HPDE6-E6E7 (cell line): ENCODE results near the gene MLST8.

Source experiments
- DNase-seq: peaks from one replicate; pipeline ENCODE4 v3.0.0; 2011; ENCODE audit warnings: missing footprints; ENCODE audit errors: extremely low spot score

Gene MLST8

DNA sequence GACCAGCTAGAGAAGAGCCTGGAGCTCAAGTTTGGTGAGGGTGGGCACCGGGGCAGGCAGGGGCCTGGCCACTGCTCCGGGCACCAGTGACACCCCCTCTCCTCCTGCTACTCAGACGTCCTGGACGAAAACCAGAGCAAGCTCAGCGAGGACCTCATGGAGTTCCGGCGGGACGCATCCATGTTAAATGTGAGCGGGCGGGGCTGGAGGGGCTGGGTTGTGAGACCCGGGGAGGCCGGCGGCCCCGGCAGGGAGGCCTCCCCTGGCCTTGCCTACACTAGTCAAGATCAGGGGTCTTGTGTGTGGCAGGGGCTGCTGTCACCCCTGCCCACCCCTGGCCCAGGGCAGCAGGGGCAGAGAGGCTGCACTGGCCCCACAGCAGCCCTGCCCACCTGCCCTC is 31.9 kb upstream of the MLST8 start:
- no peak for DNase-seq

- no peak for DNase-seq
Observed at GRCh38 chr16:2173916-2174315, 31.3 kb upstream of the MLST8 start.

DNA sequence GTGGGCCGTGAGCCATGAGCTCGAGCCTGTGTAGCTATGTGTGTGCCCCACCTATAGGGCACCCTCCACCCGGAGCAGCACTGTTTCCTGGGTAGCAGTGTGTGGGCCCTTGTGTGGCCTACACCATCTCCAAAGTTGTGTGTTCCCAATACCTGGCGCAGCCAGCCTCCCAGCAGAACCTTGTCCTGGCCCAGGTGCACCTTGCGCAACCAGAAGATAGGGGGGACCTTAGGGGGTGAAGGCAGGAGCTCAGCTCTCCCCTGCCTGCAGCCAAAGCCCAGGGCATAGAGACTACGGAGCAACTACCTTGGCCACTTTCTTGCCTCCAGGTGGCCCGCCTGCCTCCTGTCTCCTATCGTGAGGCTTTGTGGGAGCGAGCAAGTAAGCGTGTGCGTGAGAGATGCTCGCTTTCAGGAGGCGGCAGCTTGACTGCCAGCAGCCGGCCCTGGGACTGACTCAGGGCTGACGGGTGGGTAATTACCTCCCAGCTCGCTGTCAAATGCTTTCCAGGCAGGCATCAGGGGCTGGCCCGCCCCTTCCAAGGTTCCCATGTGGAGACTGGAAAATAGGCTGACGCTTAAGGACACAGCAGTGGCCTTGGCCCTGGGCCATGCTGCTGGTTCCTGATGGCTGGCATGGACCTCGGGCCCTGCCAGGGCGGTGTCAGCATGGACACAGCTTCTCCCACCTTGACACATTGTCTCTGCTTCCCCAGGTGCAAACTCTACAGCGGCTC is 30.7 kb upstream of the MLST8 start:
- no peak for DNase-seq

- no peak for DNase-seq
Observed at GRCh38 chr16:2175454-2175853, 29.8 kb upstream of the MLST8 start.

GRCh38 chr16:2176047-2176446 is 29.2 kb upstream of the MLST8 start:
- DNase-seq, result no peak

- DNase-seq, result no peak
Observed at GRCh38 chr16:2177101-2177500, 28.2 kb upstream of the MLST8 start.

DNA sequence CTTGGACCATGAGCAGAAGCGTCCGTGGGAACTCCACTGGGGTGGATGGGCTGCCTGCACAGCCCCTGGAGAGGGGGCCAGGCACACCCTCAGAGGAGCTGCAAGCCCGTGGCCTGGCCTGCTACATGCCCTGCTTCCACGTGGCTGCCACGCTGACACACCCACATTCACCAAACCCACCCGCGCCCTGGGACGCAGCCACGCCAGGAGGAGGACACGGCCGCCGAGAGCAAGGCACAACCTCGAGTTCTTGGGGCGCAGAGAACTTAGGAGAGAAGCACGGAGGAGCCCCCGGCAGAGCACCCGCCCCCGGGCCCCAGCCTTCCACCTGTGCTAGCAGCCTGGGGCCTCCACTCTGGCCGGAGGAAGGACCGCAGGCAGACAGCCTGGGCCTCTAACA is 27.7 kb upstream of the MLST8 start:
- no peak for DNase-seq

DNA sequence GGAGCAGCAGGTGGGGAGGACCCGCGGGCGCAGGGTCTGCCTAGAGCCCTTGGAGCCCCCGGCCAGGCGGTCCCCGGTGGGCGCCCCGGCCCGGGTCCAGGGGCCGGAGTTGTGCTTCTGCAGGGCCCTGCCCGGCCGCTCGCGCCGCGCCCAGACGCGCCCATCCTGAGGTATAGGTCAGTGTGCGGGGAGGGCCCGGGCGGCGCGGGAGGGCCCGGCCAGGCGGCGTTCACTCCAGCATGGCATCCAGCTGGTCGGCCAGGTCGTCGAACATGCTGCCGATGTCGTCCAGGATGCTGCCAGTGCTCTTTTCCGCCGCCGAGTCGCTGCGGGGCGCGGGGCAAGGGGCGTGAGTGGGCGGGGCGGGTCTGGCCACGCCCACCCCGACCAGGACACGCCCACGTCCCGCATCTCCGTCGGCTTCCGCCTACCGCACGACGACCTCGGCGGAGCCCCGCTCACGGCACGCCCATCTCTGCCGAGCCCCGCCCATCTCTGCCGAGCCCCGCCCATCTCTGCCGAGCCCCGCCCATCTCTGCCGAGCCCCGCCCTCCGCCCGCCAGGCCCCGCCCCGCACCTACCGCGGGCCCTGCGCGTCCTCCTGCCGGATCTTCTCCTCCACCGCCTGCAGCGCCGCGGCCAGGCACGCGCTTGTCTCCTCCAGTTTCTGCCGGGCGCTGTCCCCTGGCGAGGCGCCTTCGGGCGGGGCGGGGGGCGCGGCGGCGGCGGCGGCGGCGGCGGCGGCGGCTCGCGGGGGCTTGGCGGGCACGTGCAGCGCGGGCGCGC is 26.7 kb upstream of the MLST8 start:
- DNase-seq, result peak; percentile 16

GRCh38 chr16:2179107-2179501 is 26.1 kb upstream of the MLST8 start:
- no peak for DNase-seq

DNA sequence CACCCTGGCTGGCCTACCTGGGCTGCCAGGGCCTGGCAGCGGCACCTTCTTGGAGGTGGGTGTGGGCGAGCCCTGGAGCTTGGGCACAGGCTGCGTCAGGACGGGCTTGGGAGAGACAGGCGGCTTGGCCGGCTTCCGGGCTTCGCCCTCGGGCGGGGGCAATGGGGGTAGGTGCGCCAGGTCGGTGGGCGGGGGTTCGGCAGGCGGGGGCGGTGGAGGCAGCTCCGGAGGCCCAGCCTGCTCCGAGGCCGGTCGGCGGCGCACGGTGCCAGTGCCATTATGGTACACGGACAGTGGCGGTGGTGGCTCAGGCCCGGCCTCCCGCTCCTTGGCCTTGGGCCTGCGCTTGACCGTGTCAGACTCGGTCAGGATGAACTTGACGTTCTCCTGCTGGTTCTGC is 25.7 kb upstream of the MLST8 start:
- no peak for DNase-seq

GRCh38 chr16:2180461-2180860 is 24.8 kb upstream of the MLST8 start:
- DNase-seq, result no peak

- DNase-seq, result no peak
Observed at GRCh38 chr16:2180962-2181923, 24.0 kb upstream of the MLST8 start.

GRCh38 chr16:2181952-2182351 is 23.3 kb upstream of the MLST8 start:
- no peak for DNase-seq

DNA sequence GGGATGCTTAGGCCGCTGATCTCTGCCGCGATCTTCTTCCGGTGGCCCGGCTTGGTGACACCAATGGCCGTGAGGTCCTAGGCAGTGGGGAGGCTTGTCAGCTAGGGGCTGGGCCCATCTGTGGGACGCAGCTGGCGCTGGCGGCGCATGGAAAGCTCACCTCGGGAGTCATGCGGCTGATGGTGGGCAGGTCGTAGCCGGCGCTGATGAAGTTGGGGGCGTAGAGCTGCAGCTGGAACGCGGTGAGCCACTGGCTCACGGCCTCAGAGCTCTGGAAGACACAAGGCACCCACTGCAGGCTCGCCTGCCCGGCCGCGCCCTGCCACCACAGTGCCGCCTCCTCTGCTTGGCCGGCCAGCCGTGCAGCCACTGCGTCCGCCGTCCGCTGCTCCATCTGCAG is 21.6 kb upstream of the MLST8 start:
- DNase-seq, result no peak

GRCh38 chr16:2184346-2184745 is 20.9 kb upstream of the MLST8 start:
- no peak for DNase-seq

DNA sequence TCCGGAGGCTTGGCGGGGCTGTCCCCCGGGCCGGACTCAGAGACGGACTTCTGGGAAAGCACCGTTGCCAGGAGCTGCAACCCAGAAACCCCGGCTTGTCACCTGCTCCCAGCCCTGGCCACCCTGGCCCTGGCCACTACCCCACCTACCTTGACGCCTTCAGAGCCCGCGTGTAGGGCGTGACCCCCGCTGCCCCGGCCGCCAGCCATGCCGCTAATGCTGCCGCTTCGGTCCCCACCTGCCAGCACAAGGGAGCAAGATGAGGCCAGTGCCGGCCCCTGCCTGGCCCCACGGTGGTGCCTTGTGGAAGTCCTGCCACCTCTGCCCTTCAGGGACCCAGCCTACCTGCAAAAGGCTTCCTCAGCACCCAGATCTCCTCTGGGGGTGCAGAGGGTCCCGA is 20.3 kb upstream of the MLST8 start:
- no peak for DNase-seq

GRCh38 chr16:2186064-2186463 is 19.2 kb upstream of the MLST8 start:
- DNase-seq, result no peak

GRCh38 chr16:2186505-2186904 is 18.7 kb upstream of the MLST8 start:
- DNase-seq, result no peak

DNA sequence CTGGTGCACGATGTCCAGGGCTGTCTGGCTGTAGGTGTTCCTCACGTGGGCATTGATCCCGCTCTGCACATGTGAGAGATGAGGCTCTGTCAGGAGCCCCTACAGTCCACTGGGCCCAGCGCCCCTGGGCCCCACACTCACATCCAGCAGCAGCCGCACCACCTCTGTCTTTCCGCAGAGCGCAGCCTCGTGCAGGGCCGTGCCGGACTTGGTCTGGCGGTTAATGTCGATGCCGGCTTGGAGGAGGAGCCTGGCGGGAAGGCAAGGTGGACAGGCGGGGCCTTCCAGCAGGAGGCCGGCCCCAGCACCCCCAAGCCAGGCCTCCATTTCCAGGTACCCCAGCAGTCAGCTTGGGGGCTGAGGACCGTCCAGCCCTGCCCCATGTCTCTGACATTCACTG is 18.0 kb upstream of the MLST8 start:
- no peak for DNase-seq

- DNase-seq, result no peak
Observed at GRCh38 chr16:2188395-2188794, 16.9 kb upstream of the MLST8 start.

- no peak for DNase-seq
Observed at GRCh38 chr16:2189252-2189893, 15.9 kb upstream of the MLST8 start.
